ENCODE data around the gene ALDH1A3.
A peak's percentile ranks its signal among the peaks of the same experiment; 100 is the strongest.

Gene ALDH1A3

DNA sequence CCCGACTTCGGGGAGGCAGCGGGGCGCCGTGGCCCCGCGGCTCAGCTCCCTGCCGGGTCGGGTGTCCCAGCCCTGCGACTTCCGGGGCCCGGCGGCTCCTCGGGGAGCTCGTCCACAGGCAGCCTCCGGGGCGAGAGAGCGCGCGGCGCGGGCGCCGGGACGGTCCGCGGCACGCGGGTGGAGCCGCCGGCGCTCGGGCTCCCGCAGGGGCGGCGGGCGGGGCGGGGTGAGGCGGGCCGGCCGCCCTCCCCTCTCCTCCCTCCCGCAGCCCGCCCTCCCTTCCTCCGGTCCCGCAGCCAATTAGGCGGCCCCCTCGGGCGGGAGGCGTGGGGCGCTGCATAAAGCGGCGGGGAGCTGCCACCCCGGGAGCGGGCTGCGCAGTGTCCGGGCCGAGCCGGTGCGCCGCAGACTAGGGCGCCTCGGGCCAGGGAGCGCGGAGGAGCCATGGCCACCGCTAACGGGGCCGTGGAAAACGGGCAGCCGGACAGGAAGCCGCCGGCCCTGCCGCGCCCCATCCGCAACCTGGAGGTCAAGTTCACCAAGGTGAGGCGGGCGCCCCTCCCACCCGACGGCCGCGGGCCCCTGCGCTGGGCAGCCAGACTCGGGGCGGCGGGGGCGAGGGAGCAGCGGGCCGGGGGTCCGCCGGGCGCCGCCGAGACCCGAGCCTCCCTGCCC, at the start of gene ALDH1A3:
Gene ALDH1A3 (plus strand): TSS at position 368 of the 675 bp plus-strand sequence. CDS start 77 bp downstream, at position 445.
- DNase-seq (ENCODE audit: low spot score): peak; percentile 62
- in situ Hi-C loops (cut with MboI; ENCODE audit: low sequenced_read_pairs, unreplicated experiment): loop anchor here (10.0 kb wide), 1 partner anchor 245 kb away; no protein-coding TSS in a partner anchor
- TF ChIP-seq, protein P1, sequence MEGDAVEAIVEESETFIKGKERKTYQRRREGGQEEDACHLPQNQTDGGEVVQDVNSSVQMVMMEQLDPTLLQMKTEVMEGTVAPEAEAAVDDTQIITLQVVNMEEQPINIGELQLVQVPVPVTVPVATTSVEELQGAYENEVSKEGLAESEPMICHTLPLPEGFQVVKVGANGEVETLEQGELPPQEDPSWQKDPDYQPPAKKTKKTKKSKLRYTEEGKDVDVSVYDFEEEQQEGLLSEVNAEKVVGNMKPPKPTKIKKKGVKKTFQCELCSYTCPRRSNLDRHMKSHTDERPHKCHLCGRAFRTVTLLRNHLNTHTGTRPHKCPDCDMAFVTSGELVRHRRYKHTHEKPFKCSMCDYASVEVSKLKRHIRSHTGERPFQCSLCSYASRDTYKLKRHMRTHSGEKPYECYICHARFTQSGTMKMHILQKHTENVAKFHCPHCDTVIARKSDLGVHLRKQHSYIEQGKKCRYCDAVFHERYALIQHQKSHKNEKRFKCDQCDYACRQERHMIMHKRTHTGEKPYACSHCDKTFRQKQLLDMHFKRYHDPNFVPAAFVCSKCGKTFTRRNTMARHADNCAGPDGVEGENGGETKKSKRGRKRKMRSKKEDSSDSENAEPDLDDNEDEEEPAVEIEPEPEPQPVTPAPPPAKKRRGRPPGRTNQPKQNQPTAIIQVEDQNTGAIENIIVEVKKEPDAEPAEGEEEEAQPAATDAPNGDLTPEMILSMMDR (IDR thresholded peaks at IDR 0.05; ENCODE audit: borderline replicate concordance, control extremely low read depth, extremely low read depth, insufficient read depth, missing control alignments): no peak

DNA sequence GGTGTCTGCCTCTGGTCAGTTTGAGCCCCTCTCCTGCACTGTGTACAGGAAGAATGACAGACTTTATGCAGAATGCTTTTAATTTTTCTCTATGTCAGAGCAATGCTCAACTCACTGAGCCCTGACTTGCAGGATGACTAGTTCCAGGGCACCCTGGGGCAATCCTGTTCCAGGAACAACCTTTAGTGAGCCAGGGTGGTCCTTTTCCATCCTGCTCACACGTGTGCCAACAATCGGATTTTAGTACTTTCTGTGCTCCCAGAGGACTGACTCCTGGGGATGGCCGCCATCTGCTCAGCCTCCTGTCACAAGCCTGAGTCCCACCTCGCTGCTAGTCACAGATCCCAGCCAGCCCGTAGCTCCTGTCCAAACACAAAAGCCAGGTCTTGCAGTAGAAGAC, 48.2 kb upstream of the ALDH1A3 start:
- TF ChIP-seq, protein P1 (IDR thresholded peaks at IDR 0.05; ENCODE audit: borderline replicate concordance, control extremely low read depth, extremely low read depth, insufficient read depth, missing control alignments): no peak
- in situ Hi-C loops (cut with MboI; ENCODE audit: low sequenced_read_pairs, unreplicated experiment): no loop called here
- DNase-seq (ENCODE audit: low spot score): no peak

DNA sequence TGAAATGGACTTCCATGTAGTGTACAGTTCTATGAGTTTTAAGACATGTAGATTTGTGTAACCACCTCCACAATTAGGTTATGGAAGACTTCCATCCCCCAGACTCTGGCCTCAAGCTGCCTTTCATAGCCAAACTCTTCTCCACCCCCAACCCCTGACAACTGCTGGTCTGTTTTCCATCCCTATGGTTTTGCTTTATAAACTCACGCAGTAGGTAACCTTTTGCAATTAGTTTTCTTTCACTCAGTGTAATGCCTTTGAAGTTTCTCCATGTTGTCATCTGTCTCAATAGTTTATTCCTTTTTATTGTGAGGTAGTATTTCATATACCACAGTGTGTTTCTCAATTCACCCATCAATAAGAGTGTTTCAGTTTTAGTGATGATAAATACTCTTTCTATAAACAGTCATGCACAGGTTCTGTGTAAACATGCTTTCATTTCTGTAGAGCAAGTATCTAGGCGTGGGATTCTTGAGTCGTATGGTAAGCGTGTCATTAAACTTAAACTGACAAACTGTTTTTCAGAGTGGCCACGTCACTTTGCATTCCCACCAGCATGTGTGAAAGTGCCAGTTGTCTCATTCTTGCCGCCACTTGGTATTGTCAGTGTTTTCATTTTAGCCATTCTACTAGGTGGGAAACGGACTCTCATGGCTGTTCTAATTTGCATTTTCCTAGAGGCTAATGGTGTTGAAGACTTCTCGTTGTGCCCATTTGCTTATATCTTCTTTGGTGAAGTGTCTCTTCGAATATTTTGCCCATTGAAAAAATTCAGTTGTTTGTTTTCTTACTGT, 47.3 kb upstream of the ALDH1A3 start:
- TF ChIP-seq, protein P1 (IDR thresholded peaks at IDR 0.05; ENCODE audit: borderline replicate concordance, control extremely low read depth, extremely low read depth, insufficient read depth, missing control alignments): no peak
- DNase-seq (ENCODE audit: low spot score): no peak
- in situ Hi-C loops (cut with MboI; ENCODE audit: low sequenced_read_pairs, unreplicated experiment): no loop called here

DNA sequence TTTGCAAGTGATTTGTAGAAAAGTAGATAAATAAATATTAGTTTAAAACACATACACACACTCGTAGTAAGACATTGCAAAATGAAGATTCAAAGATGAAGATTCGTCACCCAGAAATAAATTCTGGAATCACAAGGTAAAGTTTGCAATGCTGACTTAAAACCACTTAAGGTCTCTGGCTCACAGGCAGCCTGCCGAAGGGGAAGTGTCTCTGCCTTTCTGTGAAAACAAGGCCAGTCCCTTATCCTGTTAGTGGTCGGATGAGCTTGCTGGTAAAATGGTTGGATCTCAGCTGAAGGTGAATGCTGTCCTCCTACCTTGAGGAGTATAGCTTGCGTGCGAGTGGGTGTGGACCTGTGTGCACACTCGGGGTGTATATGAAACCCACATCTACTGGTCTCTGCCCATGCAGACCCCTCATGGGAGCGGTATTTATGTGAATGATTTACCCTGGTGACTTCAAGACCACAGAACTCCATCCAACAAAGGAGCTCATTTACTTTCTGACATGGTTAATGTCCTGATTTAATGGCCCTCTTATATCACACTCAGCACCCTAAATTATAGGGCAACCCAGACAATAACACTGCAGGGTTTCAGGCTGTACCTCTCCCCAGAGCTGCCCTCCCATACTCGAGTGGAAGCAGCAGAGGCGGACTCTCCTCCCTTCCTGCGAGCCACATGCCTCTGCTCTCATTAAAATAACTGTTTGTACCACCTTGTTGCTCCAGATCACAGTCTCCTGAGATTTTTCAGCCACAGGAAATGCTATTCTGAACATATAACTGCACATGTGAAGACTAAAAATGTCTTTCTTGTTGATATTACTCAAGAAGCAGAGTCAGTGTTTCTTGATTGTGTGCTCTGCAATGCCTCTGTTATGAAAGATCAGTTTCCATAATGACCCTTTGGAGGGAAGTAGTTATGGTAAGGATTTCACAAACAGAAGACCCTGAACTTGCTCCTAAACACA, 45.9 kb upstream of the ALDH1A3 start:
- in situ Hi-C loops (cut with MboI; ENCODE audit: low sequenced_read_pairs, unreplicated experiment): no loop called here
- DNase-seq (ENCODE audit: low spot score): no peak
- TF ChIP-seq, protein P1 (IDR thresholded peaks at IDR 0.05; ENCODE audit: borderline replicate concordance, control extremely low read depth, extremely low read depth, insufficient read depth, missing control alignments): no peak

DNA sequence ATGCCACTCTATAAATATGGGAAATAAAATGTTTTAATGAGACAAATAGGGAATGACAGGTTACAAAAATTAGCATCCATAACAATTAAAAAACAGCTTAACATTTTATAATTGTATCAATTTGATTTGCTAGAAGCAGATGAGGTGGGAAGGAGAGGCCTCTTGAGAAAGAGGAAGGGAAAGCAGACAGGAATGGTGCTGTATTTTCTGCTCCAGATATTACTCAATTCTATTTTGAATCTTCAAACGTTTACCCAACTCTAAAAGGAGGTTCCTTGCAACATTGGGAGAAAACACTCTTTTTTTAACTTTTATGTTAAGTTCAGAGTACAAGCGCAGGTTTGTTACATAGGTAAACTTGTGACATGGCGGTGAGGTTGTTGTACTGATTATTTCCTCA, 44.9 kb upstream of the ALDH1A3 start:
- TF ChIP-seq, protein P1 (IDR thresholded peaks at IDR 0.05; ENCODE audit: borderline replicate concordance, control extremely low read depth, extremely low read depth, insufficient read depth, missing control alignments): no peak
- DNase-seq (ENCODE audit: low spot score): no peak
- in situ Hi-C loops (cut with MboI; ENCODE audit: low sequenced_read_pairs, unreplicated experiment): no loop called here

DNA sequence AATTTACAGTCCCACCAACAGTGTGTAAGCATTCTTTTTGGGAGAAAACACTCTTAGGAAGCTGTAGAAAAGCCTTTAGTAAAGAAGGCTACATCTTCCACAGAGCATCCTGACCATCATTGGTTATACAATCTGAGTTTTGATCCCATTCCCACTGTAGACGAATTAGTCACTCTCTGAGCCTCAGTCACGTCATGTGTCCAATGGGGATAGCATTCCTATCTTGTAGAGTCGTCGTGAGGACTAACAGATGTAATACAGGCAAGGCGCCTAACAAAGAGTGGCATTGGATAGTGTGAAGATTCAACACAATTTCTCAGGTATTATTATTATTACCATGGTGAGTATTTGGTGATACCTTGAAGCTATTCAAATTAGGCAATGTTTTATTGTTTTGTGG, 44.0 kb upstream of the ALDH1A3 start:
- no peak for DNase-seq (ENCODE audit: low spot score)
- in situ Hi-C loops (cut with MboI; ENCODE audit: low sequenced_read_pairs, unreplicated experiment): no loop called here
- TF ChIP-seq, protein P1 (IDR thresholded peaks at IDR 0.05; ENCODE audit: borderline replicate concordance, control extremely low read depth, extremely low read depth, insufficient read depth, missing control alignments): no peak
